CD4-positive, alpha-beta T cell (primary cell): ENCODE data around the gene NPR3. TPM values are rescaled to one million over a fixed set of nuclear protein-coding genes. Genes with fewer than 3 reads are reported as not detected.
A peak's percentile ranks its signal among the peaks of the same experiment; 100 is the strongest.

Experiments used
- ATAC-seq: fragments of 200-7000 bp; cut with Tn5 transposase; one replicate; pipeline ENCODE4 v1.10.0; 2022; ENCODE audit warnings: mild to moderate bottlenecking; ENCODE audit not compliant: poor library complexity
- CTCF ChIA-PET: fragments of 350-600 bp; sonication (Branson Sonifier 250); formaldehyde crosslinking; loops from one replicate; lab custom pipeline; 2021; ENCODE audit warnings: antibody characterized with exemption, inconsistent platforms; lab: Charles Lee
- POLR2A ChIA-PET: fragments of 350-600 bp; sonication (Branson Sonifier 250); formaldehyde crosslinking; loops from one replicate; lab custom pipeline; 2021; ENCODE audit warnings: antibody characterized with exemption, inconsistent platforms; lab: Charles Lee
- DNase-seq, 14 experiments: peaks; one replicate each; pipeline ENCODE4 v3.0.0-alpha.2; 2013 to 2020; ENCODE audit warnings: mixed read lengths in 2 of 14
- H3K27ac ChIP-seq, 2 donors: one replicate each; pipeline versions ENCODE4 v1.5.1 to v1.7.0; 2013; ENCODE audit warnings: low read length in 2 of 2, low read depth in 1 of 2, mild to moderate bottlenecking in 1 of 2
- H3K27me3 ChIP-seq, 2 experiments: 1 replicate in 1 of 2; 2 replicates in 1 of 2; pipeline versions ENCODE4 v1.6.1 to v1.7.0; 2013; ENCODE audit warnings: low read length in 2 of 2, control low read depth in 1 of 2, mild to moderate bottlenecking in 1 of 2, moderate library complexity in 1 of 2; ENCODE audit not compliant: insufficient read depth in 2 of 2, control insufficient read depth in 1 of 2
- H3K36me3 ChIP-seq: one replicate; pipeline ENCODE4 v1.6.1; 2013; ENCODE audit warnings: low read length, control low read depth; ENCODE audit not compliant: insufficient read depth
- H3K4me1 ChIP-seq: one replicate; pipeline ENCODE4 v1.6.1; 2013; ENCODE audit warnings: low read length, control low read depth; ENCODE audit not compliant: insufficient read depth
- H3K4me3 ChIP-seq: one replicate; pipeline ENCODE4 v1.5.1; 2013; ENCODE audit warnings: mild to moderate bottlenecking, low read length, moderate library complexity
- H3K9me3 ChIP-seq, 2 experiments: 1 replicate in 1 of 2; 2 replicates in 1 of 2; pipeline versions ENCODE4 v1.6.1 to v1.7.0; 2013; ENCODE audit warnings: low read length in 2 of 2, mild to moderate bottlenecking in 2 of 2, control low read depth in 1 of 2, moderate library complexity in 1 of 2; ENCODE audit not compliant: control insufficient read depth in 1 of 2, insufficient read depth in 1 of 2
- H3K27ac Mint-ChIP-seq: one replicate; pipeline ENCODE4 v1.8.0; 2020; ENCODE audit warnings: mixed read lengths
- H3K27me3 Mint-ChIP-seq: one replicate; pipeline ENCODE4 v1.8.0; 2021; ENCODE audit warnings: mixed read lengths
- H3K36me3 Mint-ChIP-seq: one replicate; pipeline ENCODE4 v1.8.0; 2021; ENCODE audit warnings: low read depth, mixed read lengths
- H3K4me1 Mint-ChIP-seq: one replicate; pipeline ENCODE4 v1.8.0; 2021; ENCODE audit warnings: low read depth, mixed read lengths
- H3K4me3 Mint-ChIP-seq: one replicate; pipeline ENCODE4 v1.8.0; 2020; ENCODE audit warnings: mild to moderate bottlenecking, mixed read lengths
- H3K9me3 Mint-ChIP-seq: one replicate; pipeline ENCODE4 v1.8.0; 2020; ENCODE audit warnings: mixed read lengths
- intact Hi-C, 2 experiments: fragments of 100-400 bp; cut with DNase I in 1 of 2; cut with micrococcal nuclease in 1 of 2; formaldehyde crosslinking; loops; one replicate each; pipeline versions ENCODE4 v1.15.1 to v1.9.0; 2023 to 2025; cut with DNase I, micrococcal nuclease
- total RNA-seq, 174 experiments: library from RNA in 2 of 174; stranded (reverse) in 2 of 174; gene quantifications; one replicate each; pipeline ENCODE4 v1.2.3 and lab custom pipeline; 2021 to 2026
- TF ChIP-seq, protein P1 (sequence below): fragments of 200-600 bp; IDR thresholded peaks from one replicate; pipeline ENCODE4 v1.8.0; 2022; ENCODE audit warnings: antibody characterized with exemption, mild to moderate bottlenecking

Gene NPR3
- total RNA-seq, 2 experiments from 2014 or later, result not detected

GRCh38 chr5:32709750-32710549, 1.2 kb upstream of the NPR3 start:
- peaks cover 27% of the 10 kb centered on the region for H3K4me1 ChIP-seq
- ATAC-seq (no peak), DNase-seq (peak in 6 of 14 experiments; percentile 9 to 42 (median 21))
- H3K4me3 ChIP-seq, result peak overlapping the region; percentile 49
- intact Hi-C loops, result loop anchor here in 1 of 2 experiments (10.0 kb wide), 1 partner anchor 145 kb away; no protein-coding TSS in a partner anchor
- TF ChIP-seq, protein P1, sequence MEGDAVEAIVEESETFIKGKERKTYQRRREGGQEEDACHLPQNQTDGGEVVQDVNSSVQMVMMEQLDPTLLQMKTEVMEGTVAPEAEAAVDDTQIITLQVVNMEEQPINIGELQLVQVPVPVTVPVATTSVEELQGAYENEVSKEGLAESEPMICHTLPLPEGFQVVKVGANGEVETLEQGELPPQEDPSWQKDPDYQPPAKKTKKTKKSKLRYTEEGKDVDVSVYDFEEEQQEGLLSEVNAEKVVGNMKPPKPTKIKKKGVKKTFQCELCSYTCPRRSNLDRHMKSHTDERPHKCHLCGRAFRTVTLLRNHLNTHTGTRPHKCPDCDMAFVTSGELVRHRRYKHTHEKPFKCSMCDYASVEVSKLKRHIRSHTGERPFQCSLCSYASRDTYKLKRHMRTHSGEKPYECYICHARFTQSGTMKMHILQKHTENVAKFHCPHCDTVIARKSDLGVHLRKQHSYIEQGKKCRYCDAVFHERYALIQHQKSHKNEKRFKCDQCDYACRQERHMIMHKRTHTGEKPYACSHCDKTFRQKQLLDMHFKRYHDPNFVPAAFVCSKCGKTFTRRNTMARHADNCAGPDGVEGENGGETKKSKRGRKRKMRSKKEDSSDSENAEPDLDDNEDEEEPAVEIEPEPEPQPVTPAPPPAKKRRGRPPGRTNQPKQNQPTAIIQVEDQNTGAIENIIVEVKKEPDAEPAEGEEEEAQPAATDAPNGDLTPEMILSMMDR, result no peak
- CTCF ChIA-PET, result no interaction called here
- no peaks in the 10 kb centered on the region for H3K36me3 ChIP-seq
- Mint-ChIP-seq H3K4me3 (peak overlapping the region; percentile 75), H3K4me1 (peaks cover 26% of the 10 kb centered on the region), H3K27me3 (peaks cover 70% of the 10 kb centered on the region), H3K27ac (no peak overlapping the region), H3K9me3 (no peaks in the 10 kb centered on the region), H3K36me3 (no peaks in the 10 kb centered on the region)
- H3K27me3 ChIP-seq, result peaks cover 48 to 52% of the 10 kb centered on the region in 2 experiments
- H3K9me3 ChIP-seq, result peaks cover 0 to 28% of the 10 kb centered on the region in 2 experiments
- H3K27ac ChIP-seq, result no peak overlapping the region
- POLR2A ChIA-PET, result no interaction called here

DNA sequence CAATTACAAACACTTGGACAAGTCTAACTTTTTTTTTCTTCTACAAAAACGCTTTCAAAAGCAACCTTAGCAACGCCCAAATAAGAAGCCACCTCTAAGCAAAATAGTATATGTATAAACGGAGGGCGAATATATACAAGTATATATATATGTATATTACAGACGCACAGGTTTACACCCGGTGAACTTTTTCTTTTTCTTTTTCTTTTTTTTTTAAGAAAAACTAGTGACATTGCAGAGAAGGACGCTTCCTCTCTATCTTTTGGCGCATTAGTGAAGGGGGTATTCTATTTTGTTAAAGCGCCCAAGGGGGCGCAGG, 200 bp downstream of the NPR3 start:
- ChIA-PET CTCF (no interaction called here), POLR2A (no interaction called here)
- Histone ChIP-seq H3K36me3 (no peaks in the 10 kb centered on the region), H3K27ac (no peak overlapping the region), H3K4me1 (peaks cover 27% of the 10 kb centered on the region), H3K27me3 (peaks cover 48 to 61% of the 10 kb centered on the region in 2 experiments), H3K4me3 (no peak overlapping the region), H3K9me3 (peaks cover 0 to 28% of the 10 kb centered on the region in 2 experiments)
- TF ChIP-seq, protein P1, result no peak
- Mint-ChIP-seq H3K9me3 (no peaks in the 10 kb centered on the region), H3K4me1 (peaks cover 26% of the 10 kb centered on the region), H3K27ac (no peak overlapping the region), H3K4me3 (peak overlapping the region; percentile 70), H3K36me3 (no peaks in the 10 kb centered on the region), H3K27me3 (peaks cover 76% of the 10 kb centered on the region)
- ATAC-seq, result no peak
- intact Hi-C loops, result loop anchor here in 1 of 2 experiments (10.0 kb wide), 1 partner anchor 143 kb away; no protein-coding TSS in a partner anchor
- DNase-seq, result no peak

GRCh38 chr5:32711681-32712480, 760 bp downstream of the NPR3 start:
- CTCF ChIA-PET, result no interaction called here

More at GRCh38 chr5:32711681-32712480, 760 bp downstream of the NPR3 start:
- intact Hi-C loops, result loop anchor here in 1 of 2 experiments (10.0 kb wide), 1 partner anchor 143 kb away; no protein-coding TSS in a partner anchor
- DNase-seq (no peak), ATAC-seq (no peak)
- no peaks in the 10 kb centered on the region for H3K36me3 Mint-ChIP-seq
- no peaks in the 10 kb centered on the region for H3K9me3 Mint-ChIP-seq
- peaks cover 27% of the 10 kb centered on the region for H3K4me1 ChIP-seq
- TF ChIP-seq, protein P1, result no peak
- H3K4me3 ChIP-seq, result no peak overlapping the region
- peaks cover 48 to 61% of the 10 kb centered on the region in 2 experiments for H3K27me3 ChIP-seq
- peaks cover 0 to 28% of the 10 kb centered on the region in 2 experiments for H3K9me3 ChIP-seq
- peaks cover 26% of the 10 kb centered on the region for H3K4me1 Mint-ChIP-seq
- H3K27ac Mint-ChIP-seq, result no peak overlapping the region
- H3K4me3 Mint-ChIP-seq, result peak overlapping the region; percentile 70
- H3K27me3 Mint-ChIP-seq, result peaks cover 74% of the 10 kb centered on the region
- POLR2A ChIA-PET, result no interaction called here
- no peak overlapping the region for H3K27ac ChIP-seq
- no peaks in the 10 kb centered on the region for H3K36me3 ChIP-seq
